Activated naive CD8-positive, alpha-beta T cell treated with anti-CD3 and anti-CD28 coated beads, Interleukin-2, amount 50 U/mL, for 24 hours (primary cell): ENCODE measurements around the gene KDM6A.
"Not testable (repeated sequence)": the region's sequence is repeated elsewhere in the genome, so short reads cannot be mapped to it uniquely, and the experiment has no call there.

ENCODE experiments used
- ATAC-seq: fragments of 150-1000 bp; cut with Tn5 transposase; one replicate; pipeline ENCODE4 v1.10.0; 2021
- DNase-seq: peaks from one replicate; pipeline ENCODE4 v3.0.0; 2021
- H3K27ac Mint-ChIP-seq: one replicate; pipeline ENCODE4 v1.8.0; 2021; ENCODE audit warnings: mild to moderate bottlenecking, mixed read lengths
- H3K27me3 Mint-ChIP-seq: one replicate; pipeline ENCODE4 v1.8.0; 2021; ENCODE audit warnings: mixed read lengths
- H3K36me3 Mint-ChIP-seq: one replicate; pipeline ENCODE4 v1.8.0; 2021; ENCODE audit warnings: low read depth, mixed read lengths
- H3K4me1 Mint-ChIP-seq: one replicate; pipeline ENCODE4 v1.8.0; 2021; ENCODE audit warnings: mixed read lengths
- H3K4me3 Mint-ChIP-seq: one replicate; pipeline ENCODE4 v1.8.0; 2021; ENCODE audit warnings: mild to moderate bottlenecking, moderate library complexity, mixed read lengths
- H3K9me3 Mint-ChIP-seq: one replicate; pipeline ENCODE4 v1.8.0; 2021; ENCODE audit warnings: mixed read lengths

The KDM6A gene

DNA sequence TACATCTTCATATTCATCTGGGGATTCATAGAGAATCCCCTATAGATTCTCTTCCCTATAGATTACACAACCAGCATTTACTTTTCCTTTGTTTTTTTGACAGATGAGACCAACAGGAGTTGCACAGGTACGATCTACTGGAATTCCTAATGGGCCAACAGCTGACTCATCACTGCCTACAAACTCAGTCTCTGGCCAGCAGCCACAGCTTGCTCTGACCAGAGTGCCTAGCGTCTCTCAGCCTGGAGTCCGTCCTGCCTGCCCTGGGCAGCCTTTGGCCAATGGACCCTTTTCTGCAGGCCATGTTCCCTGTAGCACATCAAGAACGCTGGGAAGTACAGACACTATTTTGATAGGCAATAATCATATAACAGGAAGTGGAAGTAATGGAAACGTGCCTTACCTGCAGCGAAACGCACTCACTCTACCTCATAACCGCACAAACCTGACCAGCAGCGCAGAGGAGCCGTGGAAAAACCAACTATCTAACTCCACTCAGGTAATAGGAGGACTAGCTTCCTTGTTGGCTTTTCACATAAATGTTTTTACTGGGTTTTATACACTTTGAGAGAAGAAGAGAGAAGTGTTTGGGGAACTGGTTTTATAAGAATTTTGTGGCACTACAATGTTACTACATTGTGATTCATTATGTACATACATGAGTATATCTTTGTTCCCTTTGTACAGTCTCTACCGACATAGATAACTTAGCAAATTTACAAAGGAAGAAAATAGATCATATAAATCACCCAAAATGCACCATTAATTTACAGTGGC lies 190.5 kb downstream of the KDM6A start:
- peaks cover 27% of the 10 kb centered on the region for H3K36me3 Mint-ChIP-seq
- H3K4me1 Mint-ChIP-seq = peaks cover 8% of the 10 kb centered on the region
- no peaks in the 10 kb centered on the region for H3K27me3 Mint-ChIP-seq
- H3K4me3 Mint-ChIP-seq = no peak overlapping the region
- no peak overlapping the region for H3K27ac Mint-ChIP-seq
- ATAC-seq (no peak), DNase-seq (no peak)
- peaks cover 4% of the 10 kb centered on the region for H3K9me3 Mint-ChIP-seq

DNA sequence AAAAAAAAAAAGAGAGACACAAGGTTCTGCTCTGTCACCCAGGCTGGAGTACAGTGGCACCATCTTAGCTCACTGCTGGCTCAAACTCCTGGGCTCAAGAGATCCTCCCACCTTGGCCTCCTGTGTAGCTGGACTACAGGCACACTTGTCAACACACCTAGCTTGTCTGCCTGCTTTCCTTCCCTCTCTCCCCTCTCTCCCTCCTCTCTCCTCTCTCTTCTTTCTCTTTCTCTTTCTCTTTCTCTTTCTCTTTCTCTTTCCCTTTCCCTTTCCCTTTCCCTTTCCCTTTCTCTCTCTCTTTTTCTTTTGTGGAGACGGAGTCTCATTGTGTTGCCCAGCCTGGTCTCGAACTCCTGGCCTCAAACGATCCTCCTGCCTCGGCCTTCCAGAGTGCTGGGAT lies 195.6 kb downstream of the KDM6A start:
- no peaks in the 10 kb centered on the region for H3K27me3 Mint-ChIP-seq
- peaks cover 38% of the 10 kb centered on the region for H3K36me3 Mint-ChIP-seq
- H3K9me3 Mint-ChIP-seq = peaks cover 4% of the 10 kb centered on the region
- H3K4me3 Mint-ChIP-seq = no peak overlapping the region
- peak overlapping the region; percentile 88 for H3K27ac Mint-ChIP-seq
- DNase-seq (no peak), ATAC-seq (no peak)
- H3K4me1 Mint-ChIP-seq = peaks cover 38% of the 10 kb centered on the region

DNA sequence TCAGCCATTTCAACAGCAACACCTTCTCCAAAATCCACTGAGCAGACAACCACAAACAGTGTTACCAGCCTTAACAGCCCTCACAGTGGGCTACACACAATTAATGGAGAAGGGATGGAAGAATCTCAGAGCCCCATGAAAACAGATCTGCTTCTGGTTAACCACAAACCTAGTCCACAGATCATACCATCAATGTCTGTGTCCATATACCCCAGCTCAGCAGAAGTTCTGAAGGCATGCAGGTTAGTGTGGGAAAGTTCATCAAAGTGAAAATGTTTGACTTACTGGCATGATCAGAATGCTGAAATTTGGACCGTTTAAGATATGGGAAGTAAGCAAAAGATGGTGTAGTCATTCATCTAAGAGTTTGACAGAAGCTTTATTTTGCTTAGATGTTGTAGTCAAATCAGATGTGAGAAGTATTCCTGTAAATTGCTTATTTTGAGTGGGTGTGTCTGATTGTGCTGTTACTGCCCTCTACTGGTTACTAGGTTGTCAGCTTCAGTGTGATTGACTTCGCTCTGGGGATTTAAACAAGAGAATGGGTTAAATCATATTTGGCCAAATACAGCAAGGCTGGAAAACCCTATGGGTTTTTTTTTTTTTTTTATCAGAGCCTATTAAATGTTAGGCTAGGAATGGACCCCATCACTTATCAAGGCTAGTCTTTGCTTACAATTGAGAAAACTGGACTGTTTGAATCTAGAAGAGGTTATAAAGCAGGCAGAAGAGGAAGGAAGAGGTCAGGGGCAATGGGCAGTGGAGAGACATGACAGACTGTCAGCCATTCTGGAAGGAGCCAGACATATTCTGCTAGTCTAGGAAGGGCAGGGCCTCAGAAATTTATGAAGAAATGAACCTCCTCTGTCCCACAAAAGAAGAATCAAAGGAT lies 197.4 kb downstream of the KDM6A start:
- no peak for DNase-seq
- Mint-ChIP-seq H3K27me3 (no peaks in the 10 kb centered on the region), H3K9me3 (peaks cover 4% of the 10 kb centered on the region), H3K4me1 (peaks cover 49% of the 10 kb centered on the region), H3K27ac (peak overlapping the region; percentile 48), H3K4me3 (no peak overlapping the region), H3K36me3 (peaks cover 26% of the 10 kb centered on the region)
- no peak for ATAC-seq

DNA sequence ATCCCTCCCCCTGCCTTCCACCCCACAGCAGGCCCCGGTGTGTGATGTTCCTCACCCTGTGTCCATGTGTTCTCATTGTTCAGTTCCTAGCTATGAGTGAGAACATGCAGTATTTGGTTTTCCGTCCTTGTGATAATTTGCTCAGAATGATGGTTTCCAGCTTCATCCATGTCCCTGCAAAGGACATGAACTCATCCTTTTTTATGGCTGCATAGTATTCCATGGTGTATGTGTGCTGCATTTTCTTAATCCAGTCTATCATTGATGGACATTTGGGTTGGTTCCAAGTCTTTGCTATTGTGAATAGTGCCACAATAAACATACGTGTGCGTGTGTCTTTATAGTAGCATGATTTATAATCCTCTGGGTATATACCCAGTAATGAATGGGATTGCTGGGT lies 200.0 kb downstream of the KDM6A start:
- not testable (repeated sequence) for ATAC-seq, H3K27ac Mint-ChIP-seq, DNase-seq, H3K27me3 Mint-ChIP-seq, H3K9me3 Mint-ChIP-seq, H3K4me3 Mint-ChIP-seq
- H3K36me3 Mint-ChIP-seq = peaks cover 23% of the 10 kb centered on the region
- H3K4me1 Mint-ChIP-seq = peaks cover 58% of the 10 kb centered on the region

DNA sequence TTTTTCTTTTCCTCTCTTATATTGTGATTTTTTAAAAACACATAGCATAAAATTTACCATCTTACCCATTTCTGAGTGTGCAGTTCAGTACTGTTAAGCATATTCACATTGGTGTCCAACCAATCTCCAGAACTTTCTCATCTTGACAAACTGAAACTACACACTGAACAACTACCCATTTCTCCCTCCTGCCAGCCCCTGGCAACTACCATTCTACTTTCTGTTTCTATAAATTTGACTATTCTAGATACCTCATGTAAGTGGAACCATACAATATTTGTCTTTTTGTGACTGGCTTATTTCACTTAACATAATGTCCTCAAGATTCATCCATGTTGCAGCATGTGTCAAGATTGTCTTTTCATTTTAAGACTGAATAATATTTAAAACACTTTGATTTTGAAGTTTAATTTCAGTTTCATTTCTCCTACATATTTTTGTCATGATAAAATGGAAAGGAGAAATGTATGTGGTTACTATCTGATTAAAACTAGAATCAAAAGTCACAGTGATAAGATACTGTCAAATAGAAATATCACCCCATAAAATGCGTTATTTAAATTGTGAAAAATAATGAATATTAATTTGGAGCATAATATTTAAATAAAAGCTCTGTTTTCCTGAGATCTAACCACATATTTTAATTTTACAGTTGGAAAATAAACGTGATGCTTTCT lies 204.9 kb downstream of the KDM6A start:
- Mint-ChIP-seq H3K36me3 (peaks cover 12% of the 10 kb centered on the region), H3K27me3 (no peaks in the 10 kb centered on the region), H3K4me1 (peaks cover 40% of the 10 kb centered on the region), H3K9me3 (no peaks in the 10 kb centered on the region), H3K4me3 (peak overlapping the region; percentile 62), H3K27ac (peak overlapping the region; percentile 79)
- DNase-seq (no peak), ATAC-seq (peak; percentile 36)

DNA sequence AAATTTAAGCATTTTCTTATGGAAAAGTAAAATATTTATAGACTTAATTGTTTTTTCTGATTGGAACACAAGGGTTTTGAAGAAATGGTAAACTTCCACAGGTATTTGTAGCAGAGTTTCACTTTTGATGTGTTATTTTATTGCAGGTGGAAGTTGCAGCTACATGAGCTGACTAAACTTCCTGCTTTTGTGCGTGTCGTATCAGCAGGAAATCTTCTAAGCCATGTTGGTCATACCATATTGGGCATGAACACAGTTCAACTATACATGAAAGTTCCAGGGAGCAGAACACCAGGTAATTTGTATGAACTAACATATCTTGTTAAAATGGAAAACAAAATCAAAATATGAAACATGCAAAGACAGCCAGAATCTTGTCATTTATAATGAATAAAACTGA lies 210.3 kb downstream of the KDM6A start:
- peaks cover 21% of the 10 kb centered on the region for H3K36me3 Mint-ChIP-seq
- H3K27me3 Mint-ChIP-seq = no peaks in the 10 kb centered on the region
- peaks cover 9% of the 10 kb centered on the region for H3K4me1 Mint-ChIP-seq
- H3K4me3 Mint-ChIP-seq = no peak overlapping the region
- no peak for DNase-seq
- H3K27ac Mint-ChIP-seq = no peak overlapping the region
- no peaks in the 10 kb centered on the region for H3K9me3 Mint-ChIP-seq
- ATAC-seq = no peak

DNA sequence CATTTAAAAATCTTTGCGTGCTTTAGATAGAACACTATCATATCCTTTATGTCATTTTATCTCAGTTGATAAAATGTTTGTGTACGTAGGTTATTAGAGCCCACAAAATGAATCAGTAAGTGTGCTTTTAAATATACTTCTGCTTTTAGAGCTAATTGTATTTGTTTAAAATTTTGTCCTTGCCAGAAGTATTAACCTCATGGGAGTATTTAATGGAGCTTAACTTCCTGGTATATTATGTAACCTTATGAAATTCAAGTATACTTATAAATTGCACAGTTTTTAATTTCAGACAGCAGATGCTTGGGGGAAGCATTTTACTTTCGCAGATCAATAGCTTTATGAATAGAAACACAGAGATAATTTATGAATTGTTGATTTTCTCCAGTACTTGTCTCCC lies 237.5 kb downstream of the KDM6A start:
- Mint-ChIP-seq H3K27ac (no peak overlapping the region), H3K9me3 (peaks cover 7% of the 10 kb centered on the region), H3K4me3 (no peak overlapping the region), H3K4me1 (no peaks in the 10 kb centered on the region), H3K36me3 (peaks cover 25% of the 10 kb centered on the region), H3K27me3 (no peaks in the 10 kb centered on the region)
- DNase-seq = no peak
- no peak for ATAC-seq

DNA sequence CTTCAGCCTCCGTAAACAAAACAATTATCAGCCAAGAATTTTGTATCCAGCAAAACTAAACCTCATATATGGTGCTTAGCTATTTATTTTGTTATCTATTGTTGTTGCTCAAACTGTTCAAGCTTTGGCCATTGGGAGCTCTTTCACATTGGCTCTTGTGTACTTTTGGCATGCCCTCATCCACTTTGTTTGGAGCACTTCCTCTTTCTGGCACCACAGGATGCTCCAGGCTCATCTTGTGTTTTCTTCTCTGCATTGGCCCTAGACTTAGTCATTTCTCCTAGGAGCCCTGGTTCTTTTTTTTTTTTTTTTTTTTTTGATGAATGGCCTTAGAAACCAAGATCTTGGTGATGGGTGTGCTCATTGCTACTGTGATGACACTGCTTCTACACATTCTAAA lies 253.2 kb downstream of the KDM6A start:
- no peaks in the 10 kb centered on the region for H3K4me1 Mint-ChIP-seq
- H3K27ac Mint-ChIP-seq = no peak overlapping the region
- no peak overlapping the region for H3K4me3 Mint-ChIP-seq
- ATAC-seq (no peak), DNase-seq (no peak)
- peaks cover 4% of the 10 kb centered on the region for H3K27me3 Mint-ChIP-seq
- no peaks in the 10 kb centered on the region for H3K36me3 Mint-ChIP-seq
- peaks cover 13% of the 10 kb centered on the region for H3K9me3 Mint-ChIP-seq

DNA sequence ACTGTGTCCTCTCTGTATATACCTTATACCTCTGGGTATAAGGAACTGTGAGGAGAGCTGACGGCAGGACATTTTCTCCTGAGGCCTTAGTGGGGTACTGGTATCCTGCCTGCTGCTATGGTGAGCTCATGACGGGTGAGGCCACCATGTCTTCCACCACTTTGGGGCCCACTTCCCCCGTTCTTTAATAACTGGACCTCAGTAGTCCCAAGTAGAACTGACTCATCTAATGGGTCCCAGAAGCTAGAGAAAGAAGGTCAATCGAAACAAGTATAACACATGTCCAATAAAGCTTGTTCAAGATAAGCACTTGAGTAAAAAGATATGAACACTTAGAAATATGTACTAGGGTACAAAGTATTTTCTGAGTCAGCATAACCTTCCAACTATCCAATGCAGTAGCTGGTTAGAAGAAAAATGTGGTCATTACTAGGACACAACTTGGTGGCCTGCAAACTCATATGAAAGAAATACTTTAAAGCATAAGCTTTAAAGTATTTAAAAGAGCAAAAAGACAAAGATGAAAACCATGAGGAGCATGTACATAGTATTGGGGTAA lies 256.0 kb downstream of the KDM6A start:
- Mint-ChIP-seq H3K4me3 (no peak overlapping the region), H3K4me1 (no peaks in the 10 kb centered on the region), H3K36me3 (no peaks in the 10 kb centered on the region), H3K27ac (no peak overlapping the region), H3K9me3 (peaks cover 17% of the 10 kb centered on the region), H3K27me3 (peaks cover 4% of the 10 kb centered on the region)
- ATAC-seq (no peak), DNase-seq (no peak)

DNA sequence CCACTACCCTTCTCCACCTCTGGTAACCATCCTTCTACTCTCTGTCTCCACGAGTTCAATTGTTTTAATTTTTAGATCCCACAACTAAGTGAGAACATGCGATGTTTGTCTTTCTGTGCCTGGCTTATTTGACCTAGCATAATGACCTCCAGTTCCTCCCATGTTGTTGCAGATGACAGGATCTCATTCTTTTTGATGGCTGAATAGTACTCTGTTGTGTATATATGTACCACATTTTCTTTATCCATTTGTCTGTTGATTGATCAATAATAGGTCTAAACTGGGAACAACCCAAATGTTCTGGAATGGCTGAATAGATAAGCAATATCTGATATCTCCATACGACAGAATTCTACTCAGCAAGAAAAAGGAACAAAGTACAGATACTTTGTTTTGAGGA lies 260.5 kb downstream of the KDM6A start:
- peaks cover 2% of the 10 kb centered on the region for H3K27me3 Mint-ChIP-seq

DNA sequence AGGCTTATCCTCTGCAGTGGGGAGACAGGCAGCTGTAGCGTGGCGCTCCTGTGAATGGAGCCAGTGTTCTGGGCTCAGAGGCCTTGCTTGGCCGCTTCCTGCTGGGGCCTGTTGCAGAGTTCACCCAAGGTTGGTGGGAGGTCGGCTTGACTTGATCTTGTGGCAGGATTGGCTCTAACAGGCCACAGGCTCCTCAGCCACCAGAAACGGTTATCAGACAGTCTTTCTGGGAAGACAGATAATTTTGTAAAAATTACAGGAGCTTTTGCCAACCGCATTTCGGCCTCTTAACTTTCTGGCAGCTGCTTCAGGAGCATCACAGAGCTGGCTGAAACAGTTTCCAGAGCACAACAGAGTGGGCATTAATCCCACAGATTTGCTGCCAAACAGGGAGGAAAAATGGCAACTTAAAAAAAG lies 261.3 kb downstream of the KDM6A start:
- Mint-ChIP-seq H3K4me1 (no peaks in the 10 kb centered on the region), H3K27ac (no peak overlapping the region), H3K4me3 (no peak overlapping the region), H3K36me3 (no peaks in the 10 kb centered on the region), H3K9me3 (peaks cover 13% of the 10 kb centered on the region), H3K27me3 (no peaks in the 10 kb centered on the region)
- no peak for ATAC-seq
- DNase-seq = no peak

More for the DNA sequence above, 260.5 kb downstream of the KDM6A start:
- no peaks in the 10 kb centered on the region for H3K36me3 Mint-ChIP-seq
- no peak overlapping the region for H3K4me3 Mint-ChIP-seq
- no peak overlapping the region for H3K27ac Mint-ChIP-seq
- peaks cover 13% of the 10 kb centered on the region for H3K9me3 Mint-ChIP-seq
- DNase-seq = no peak
- no peak for ATAC-seq
- H3K4me1 Mint-ChIP-seq = no peaks in the 10 kb centered on the region

DNA sequence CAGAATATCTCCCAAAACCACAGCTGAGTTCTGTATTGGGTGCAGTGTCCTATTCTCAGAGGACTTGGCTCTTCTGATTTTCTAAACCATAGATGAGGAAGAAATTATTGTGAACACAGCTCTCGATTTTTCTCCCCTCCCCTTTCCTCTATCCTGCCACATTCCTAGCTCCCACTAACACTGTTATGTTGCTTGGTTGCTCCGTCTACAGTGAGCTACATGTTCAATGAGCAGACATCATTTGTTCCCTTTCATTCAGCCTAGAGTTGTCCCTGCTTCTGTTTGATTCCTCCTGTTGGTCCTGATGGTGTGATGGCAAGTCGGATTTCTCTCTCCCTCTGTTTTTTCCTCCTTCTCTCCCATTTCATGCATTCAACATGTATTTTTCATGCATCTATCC lies 261.8 kb downstream of the KDM6A start:
- DNase-seq = no peak
- no peak for ATAC-seq
- H3K36me3 Mint-ChIP-seq = no peaks in the 10 kb centered on the region
- no peaks in the 10 kb centered on the region for H3K27me3 Mint-ChIP-seq
- H3K4me1 Mint-ChIP-seq = no peaks in the 10 kb centered on the region
- no peak overlapping the region for H3K27ac Mint-ChIP-seq
- no peak overlapping the region for H3K4me3 Mint-ChIP-seq
- peaks cover 13% of the 10 kb centered on the region for H3K9me3 Mint-ChIP-seq

DNA sequence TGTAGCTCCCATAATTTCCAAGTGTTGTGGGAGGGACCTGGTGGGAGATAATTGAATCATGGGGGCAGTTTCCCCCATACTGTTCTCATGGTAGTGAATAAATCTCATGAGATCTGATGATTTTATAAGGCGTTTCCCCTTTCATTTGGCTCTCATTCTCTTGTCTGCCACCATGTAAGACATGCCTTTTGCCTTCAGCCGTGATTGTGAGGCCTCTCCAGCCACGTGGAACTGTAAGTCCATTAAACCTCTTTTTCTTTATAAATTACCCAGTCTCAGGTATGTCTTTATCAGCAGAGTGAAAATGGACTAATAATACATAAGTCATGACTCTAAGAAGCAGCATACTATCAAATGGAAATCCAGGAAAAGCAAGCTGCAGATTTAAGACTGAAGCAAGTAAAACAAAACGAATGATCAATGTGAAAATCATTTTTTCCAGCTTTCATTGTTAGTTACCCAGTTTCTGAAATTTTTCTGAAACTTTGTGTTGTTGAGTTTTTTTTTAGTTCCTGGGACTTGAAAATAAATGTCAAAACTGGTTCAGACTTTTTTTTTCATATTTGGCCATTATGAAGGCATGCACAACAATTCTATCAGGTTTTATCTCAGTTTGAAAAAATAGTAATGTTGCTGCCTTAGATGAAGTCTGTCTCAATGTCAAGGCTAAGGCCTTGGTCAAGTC lies 262.5 kb downstream of the KDM6A start:
- ATAC-seq, H3K9me3 Mint-ChIP-seq, DNase-seq, H3K4me1 Mint-ChIP-seq, H3K4me3 Mint-ChIP-seq, H3K27me3 Mint-ChIP-seq, H3K36me3 Mint-ChIP-seq, H3K27ac Mint-ChIP-seq: not testable (repeated sequence)

DNA sequence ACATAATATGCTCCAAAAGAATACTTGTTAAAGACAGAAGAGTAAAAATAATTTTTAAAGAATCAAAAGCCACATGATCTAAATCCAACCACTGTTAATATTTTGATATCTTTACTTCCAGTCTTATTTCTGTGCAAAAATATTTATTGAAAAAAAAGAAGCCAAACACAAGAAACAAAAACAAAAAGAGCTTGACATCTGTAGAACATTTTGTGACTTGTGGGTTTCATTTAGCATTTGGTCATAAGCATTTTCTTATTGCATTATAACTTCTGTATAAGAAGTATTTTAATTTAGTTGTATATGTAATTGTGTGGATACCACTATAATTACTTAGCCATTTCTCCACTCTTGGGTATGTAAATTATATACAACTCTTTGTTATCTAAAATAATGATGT lies 264.5 kb downstream of the KDM6A start:
- Mint-ChIP-seq H3K27me3 (no peaks in the 10 kb centered on the region), H3K27ac (no peak overlapping the region), H3K9me3 (peaks cover 4% of the 10 kb centered on the region), H3K36me3 (no peaks in the 10 kb centered on the region), H3K4me3 (no peak overlapping the region), H3K4me1 (no peaks in the 10 kb centered on the region)
- no peak for DNase-seq
- no peak for ATAC-seq
